ENCODE measurements around the gene NKAIN2. TPM values are rescaled to one million over a fixed set of nuclear protein-coding genes. Genes with fewer than 3 reads are reported as not detected.

Gene NKAIN2
- polyA plus RNA-seq, 1 donor (not counting 4 experiments of a cell fraction or from before 2014, with no cell fraction given): 0.13 TPM

- FAIRE-seq: no peak
- no peaks in the 10 kb centered on the region for H3K27me3 ChIP-seq (ENCODE audit: control insufficient read depth, extremely low read depth, insufficient read depth, low read length)
These were observed 260.9 kb downstream of the NKAIN2 start for GRCh38 chr6:124064317-124065113.

GRCh38 chr6:124066269-124066668, 262.6 kb downstream of the NKAIN2 start:
- no peak for FAIRE-seq
- TF ChIP-seq EZH2 (IDR thresholded peaks at IDR 0.05; ENCODE audit: low read length) (no peak), CTCF (optimal IDR thresholded peaks at IDR 0.05 in 1 of 3, IDR thresholded peaks at IDR 0.05 in 1 of 3, conservative IDR thresholded peaks at IDR 0.05 in 1 of 3; ENCODE audit: extremely low read depth in 1 of 3, insufficient read depth in 2 of 3, low read length in 3 of 3) (no peak)
- dilution Hi-C loops (cut with MboI; ENCODE audit: extremely low pct_ligation_motif_present, low sequenced_read_pairs): no loop called here

More at GRCh38 chr6:124064317-124065113, 260.9 kb downstream of the NKAIN2 start:
- dilution Hi-C loops (cut with MboI; ENCODE audit: extremely low pct_ligation_motif_present, low sequenced_read_pairs): no loop called here
- H3K4me3 ChIP-seq (ENCODE audit: control insufficient read depth in 2 of 3, extremely low read depth in 1 of 3, insufficient read depth in 2 of 3, low read depth in 1 of 3, low read length in 3 of 3): no peak overlapping the region
- H3K4me1 ChIP-seq (ENCODE audit: control insufficient read depth, extremely low read depth, insufficient read depth, low read length): no peaks in the 10 kb centered on the region
- no peak overlapping the region for H3K27ac ChIP-seq (ENCODE audit: control insufficient read depth, insufficient read depth, low read length)
- H2AFZ ChIP-seq (ENCODE audit: control insufficient read depth, low read length): no peak overlapping the region
- H3K9me3 ChIP-seq (ENCODE audit: control insufficient read depth, low read depth, low read length): no peaks in the 10 kb centered on the region
- no peak overlapping the region for H3K9ac ChIP-seq (ENCODE audit: control insufficient read depth, extremely low read depth, insufficient read depth, low read length)
- no peaks in the 10 kb centered on the region for H3K36me3 ChIP-seq (ENCODE audit: control insufficient read depth in 2 of 2, extremely low read depth in 1 of 2, insufficient read depth in 2 of 2, low read length in 2 of 2)
- TF ChIP-seq EZH2 (IDR thresholded peaks at IDR 0.05; ENCODE audit: low read length) (no peak), CTCF (optimal IDR thresholded peaks at IDR 0.05 in 1 of 3, IDR thresholded peaks at IDR 0.05 in 1 of 3, conservative IDR thresholded peaks at IDR 0.05 in 1 of 3; ENCODE audit: extremely low read depth in 1 of 3, insufficient read depth in 2 of 3, low read length in 3 of 3) (no peak)
- no peaks in the 10 kb centered on the region for H3K9me1 ChIP-seq (ENCODE audit: control insufficient read depth, extremely low read depth, insufficient read depth, low read length)
- no peaks in the 10 kb centered on the region for H4K20me1 ChIP-seq (ENCODE audit: control insufficient read depth, extremely low read depth, insufficient read depth, low read length)
- DNase-seq (ENCODE audit: low read depth, low spot score): no peak
- no peak overlapping the region for H3K4me2 ChIP-seq (ENCODE audit: control insufficient read depth, extremely low read depth, insufficient read depth, low read depth, low read length)
- no peaks in the 10 kb centered on the region for H3K79me2 ChIP-seq (ENCODE audit: control insufficient read depth, insufficient read depth, low read length)

More at GRCh38 chr6:124066269-124066668, 262.6 kb downstream of the NKAIN2 start:
- Histone ChIP-seq H3K4me1 (ENCODE audit: control insufficient read depth, extremely low read depth, insufficient read depth, low read length) (no peaks in the 10 kb centered on the region), H3K4me2 (ENCODE audit: control insufficient read depth, extremely low read depth, insufficient read depth, low read depth, low read length) (no peak overlapping the region), H3K27me3 (ENCODE audit: control insufficient read depth, extremely low read depth, insufficient read depth, low read length) (no peaks in the 10 kb centered on the region), H4K20me1 (ENCODE audit: control insufficient read depth, extremely low read depth, insufficient read depth, low read length) (no peaks in the 10 kb centered on the region), H3K79me2 (ENCODE audit: control insufficient read depth, insufficient read depth, low read length) (no peaks in the 10 kb centered on the region), H3K9ac (ENCODE audit: control insufficient read depth, extremely low read depth, insufficient read depth, low read length) (no peak overlapping the region), H3K4me3 (ENCODE audit: control insufficient read depth in 2 of 3, extremely low read depth in 1 of 3, insufficient read depth in 2 of 3, low read depth in 1 of 3, low read length in 3 of 3) (no peak overlapping the region), H3K27ac (ENCODE audit: control insufficient read depth, insufficient read depth, low read length) (no peak overlapping the region), H2AFZ (ENCODE audit: control insufficient read depth, low read length) (no peak overlapping the region), H3K9me1 (ENCODE audit: control insufficient read depth, extremely low read depth, insufficient read depth, low read length) (no peaks in the 10 kb centered on the region), H3K9me3 (ENCODE audit: control insufficient read depth, low read depth, low read length) (no peaks in the 10 kb centered on the region), H3K36me3 (ENCODE audit: control insufficient read depth in 2 of 2, extremely low read depth in 1 of 2, insufficient read depth in 2 of 2, low read length in 2 of 2) (no peaks in the 10 kb centered on the region)
- DNase-seq (ENCODE audit: low read depth, low spot score): no peak
